Stimulated activated CD4-positive, alpha-beta T cell treated with anti-CD3 and anti-CD28 coated beads, Interleukin-2, amount 100 ng/mL, for 24 hours (primary cell): ENCODE results near the gene PLEKHG2.

Experiments used
- DNase-seq, 2 donors: peaks; one replicate each; pipeline ENCODE4 v3.0.0-alpha.2; 2020

Gene PLEKHG2

DNA sequence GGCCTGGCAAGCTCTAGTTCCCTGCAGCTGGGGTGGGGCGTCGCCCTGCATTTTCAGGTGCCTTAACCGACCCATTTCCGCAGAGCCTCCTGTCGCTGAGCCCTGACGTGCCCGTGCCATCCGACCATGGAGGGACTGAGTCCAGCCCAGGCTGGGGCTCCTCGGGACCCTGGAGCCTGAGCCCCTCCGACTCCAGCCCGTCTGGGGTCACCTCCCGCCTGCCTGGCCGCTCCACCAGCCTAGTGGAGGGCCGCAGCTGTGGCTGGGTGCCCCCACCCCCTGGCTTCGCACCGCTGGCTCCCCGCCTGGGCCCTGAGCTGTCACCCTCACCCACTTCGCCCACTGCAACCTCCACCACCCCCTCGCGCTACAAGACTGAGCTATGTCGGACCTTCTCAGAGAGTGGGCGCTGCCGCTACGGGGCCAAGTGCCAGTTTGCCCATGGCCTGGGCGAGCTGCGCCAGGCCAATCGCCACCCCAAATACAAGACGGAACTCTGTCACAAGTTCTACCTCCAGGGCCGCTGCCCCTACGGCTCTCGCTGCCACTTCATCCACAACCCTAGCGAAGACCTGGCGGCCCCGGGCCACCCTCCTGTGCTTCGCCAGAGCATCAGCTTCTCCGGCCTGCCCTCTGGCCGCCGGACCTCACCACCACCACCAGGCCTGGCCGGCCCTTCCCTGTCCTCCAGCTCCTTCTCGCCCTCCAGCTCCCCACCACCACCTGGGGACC, 4.6 kb upstream of the PLEKHG2 start:
- DNase-seq = peak; percentile 59 to 68

DNA sequence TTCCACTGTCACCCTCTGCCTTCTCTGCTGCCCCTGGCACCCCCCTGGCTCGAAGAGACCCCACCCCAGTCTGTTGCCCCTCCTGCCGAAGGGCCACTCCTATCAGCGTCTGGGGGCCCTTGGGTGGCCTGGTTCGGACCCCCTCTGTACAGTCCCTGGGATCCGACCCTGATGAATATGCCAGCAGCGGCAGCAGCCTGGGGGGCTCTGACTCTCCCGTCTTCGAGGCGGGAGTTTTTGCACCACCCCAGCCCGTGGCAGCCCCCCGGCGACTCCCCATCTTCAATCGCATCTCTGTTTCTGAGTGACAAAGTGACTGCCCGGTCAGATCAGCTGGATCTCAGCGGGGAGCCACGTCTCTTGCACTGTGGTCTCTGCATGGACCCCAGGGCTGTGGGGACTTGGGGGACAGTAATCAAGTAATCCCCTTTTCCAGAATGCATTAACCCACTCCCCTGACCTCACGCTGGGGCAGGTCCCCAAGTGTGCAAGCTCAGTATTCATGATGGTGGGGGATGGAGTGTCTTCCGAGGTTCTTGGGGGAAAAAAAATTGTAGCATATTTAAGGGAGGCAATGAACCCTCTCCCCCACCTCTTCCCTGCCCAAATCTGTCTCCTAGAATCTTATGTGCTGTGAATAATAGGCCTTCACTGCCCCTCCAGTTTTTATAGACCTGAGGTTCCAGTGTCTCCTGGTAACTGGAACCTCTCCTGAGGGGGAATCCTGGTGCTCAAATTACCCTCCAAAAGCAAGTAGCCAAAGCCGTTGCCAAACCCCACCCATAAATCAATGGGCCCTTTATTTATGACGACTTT, 3.9 kb upstream of the PLEKHG2 start:
- DNase-seq = no peak

DNA sequence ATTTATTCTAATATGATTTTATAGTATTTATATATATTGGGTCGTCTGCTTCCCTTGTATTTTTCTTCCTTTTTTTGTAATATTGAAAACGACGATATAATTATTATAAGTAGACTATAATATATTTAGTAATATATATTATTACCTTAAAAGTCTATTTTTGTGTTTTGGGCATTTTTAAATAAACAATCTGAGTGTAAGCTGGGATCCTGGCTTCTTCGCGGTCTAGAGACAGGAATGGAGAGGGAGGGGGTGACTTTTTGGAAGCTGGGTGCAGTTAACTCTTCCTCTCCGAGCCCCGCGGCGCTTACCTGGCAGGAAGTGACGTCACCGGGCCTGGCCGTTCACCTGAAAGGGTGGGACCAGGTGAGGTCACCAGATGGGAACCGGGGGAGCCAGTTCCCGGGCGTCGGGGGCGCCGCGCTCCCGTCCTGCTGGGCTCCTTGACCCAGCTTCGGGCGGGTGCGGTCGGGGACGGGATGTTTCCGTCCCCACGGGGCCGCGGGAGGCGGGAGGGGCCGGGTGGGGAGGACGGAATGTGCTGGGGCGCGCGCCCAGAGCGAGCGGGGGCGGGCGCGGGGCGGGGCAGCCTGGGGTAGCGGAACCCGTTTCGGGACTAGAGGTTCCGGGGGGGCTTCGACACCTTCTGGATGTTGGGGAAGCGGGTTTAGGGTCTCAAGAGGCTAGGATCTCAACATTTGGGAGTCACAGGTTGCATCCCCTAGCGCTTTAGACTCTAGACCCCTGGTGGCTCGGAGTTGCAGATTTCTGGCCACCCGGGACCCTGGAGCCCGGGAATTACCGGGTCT, 3.1 kb upstream of the PLEKHG2 start:
- DNase-seq = peak; percentile 73 to 83

DNA sequence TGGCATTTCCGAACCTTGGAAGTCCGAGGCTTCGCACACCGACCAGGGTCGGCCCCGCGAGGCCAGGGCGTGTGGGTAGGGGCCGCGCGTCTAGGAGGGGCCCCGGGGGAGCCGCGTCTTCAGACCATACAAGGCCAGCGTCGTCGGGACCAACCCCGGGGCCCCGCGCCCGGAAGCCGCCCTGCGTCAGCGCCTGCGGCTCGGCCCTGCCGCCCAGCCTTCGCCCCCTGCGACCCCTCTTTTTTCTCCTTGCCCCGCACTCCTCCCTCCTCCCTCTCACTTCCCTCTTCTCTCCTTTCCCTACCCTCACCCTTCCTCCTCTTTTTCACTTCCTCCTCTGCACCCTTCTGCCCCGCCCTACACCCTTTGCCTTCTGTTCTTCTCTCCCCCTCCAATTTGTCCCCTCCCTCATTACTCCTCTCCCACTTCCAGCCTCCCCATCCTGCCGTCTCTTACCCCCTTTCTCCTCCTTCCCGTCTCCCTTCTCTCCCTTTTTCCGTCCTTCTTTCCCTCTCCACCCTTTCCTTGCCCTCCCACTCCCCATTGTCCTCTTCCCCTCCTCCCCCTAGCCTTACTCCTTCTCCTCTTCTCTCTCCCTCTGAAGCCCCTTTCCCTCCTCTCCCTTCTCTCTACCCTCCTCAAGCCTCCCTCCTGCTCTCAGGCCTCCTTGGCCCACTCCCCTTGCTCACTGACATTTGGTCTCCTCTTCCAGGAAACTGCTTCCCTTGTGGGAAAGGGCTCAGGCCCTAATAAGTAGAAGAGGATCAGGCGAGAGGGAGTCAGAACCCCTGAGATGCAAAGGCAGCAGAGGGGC, 2.2 kb upstream of the PLEKHG2 start:
- DNase-seq = peak; percentile 66 to 71

DNA sequence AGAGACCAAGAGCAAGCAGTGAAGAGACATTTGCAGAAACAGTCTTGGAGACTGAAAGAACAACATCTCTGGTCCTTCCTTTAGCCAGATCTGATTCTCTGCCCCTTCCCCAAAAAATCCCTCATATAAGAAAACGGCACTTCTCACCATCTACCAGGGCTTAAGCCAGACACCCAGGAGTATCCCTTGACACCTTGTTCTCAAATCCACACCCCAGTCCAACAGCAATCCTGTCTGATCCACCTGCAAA, 1.7 kb upstream of the PLEKHG2 start:
- no peak for DNase-seq

DNA sequence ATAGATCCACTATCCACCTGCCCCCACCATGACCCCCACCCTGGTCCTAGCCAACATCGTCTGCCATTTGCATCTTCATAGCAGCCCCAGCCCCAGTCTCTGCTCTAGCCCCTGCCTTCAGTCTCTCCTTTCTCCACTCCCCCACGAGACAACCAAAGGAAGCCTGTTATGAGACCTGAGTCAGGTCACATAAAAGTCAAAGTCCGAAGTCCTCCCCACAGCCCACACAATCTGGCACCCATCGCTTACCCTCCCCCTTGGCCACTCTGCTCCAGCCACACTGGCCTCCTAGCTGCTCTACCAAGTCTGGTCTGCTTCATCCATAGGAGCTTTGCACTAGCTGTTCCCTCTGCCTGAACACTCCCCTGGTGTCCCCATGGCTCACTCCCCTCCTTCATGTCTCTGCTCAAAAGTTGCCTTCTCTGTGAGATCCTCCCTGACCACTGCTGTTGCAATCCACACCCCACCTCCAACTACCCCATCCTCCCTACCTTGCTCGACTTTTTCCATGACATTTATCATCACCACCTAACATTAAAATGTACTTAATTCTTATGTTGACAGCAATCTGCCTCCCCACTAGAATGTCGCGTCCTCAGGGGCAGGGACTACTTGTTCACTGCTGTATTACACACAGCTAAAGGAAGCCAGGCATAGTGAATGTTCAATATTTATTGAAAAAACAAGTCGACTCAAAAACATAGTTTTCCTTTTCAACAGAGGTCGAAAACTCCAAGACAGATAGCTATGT, 1.2 kb upstream of the PLEKHG2 start:
- no peak for DNase-seq

DNA sequence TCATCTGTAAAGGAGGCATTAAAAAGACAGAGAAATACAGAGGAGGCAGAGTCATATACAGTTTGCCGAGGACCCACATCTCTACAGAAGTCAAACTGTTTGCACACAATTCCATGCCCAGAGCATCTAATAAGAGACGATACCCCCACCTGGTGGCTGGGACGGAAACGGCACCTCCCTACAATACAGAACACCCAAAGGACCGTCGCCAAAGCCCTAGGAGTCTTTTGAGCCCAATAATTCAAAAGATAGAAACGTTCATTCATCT, 703 bp upstream of the PLEKHG2 start:
- DNase-seq = peak; percentile 92 to 93

DNA sequence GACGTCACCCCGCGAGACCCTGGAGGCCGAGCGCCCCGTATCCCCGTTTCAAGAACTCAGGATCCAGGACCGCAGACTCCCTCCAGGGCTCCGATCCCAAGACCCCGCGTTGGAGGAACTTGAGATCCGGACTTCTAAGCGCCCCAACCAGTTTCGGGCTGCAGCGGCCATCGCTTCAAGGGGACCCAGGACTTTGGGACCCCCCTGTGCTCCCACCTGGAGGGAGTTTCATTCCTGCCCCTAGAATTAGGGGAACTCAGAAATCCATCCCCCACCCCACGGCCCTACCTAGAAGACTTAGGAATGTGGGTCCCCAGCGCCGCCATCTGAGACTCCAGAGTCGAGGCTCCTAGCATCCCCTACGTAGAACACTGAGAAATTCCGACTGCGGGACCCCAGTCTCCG, 400 bp downstream of the PLEKHG2 start:
- no peak for DNase-seq

DNA sequence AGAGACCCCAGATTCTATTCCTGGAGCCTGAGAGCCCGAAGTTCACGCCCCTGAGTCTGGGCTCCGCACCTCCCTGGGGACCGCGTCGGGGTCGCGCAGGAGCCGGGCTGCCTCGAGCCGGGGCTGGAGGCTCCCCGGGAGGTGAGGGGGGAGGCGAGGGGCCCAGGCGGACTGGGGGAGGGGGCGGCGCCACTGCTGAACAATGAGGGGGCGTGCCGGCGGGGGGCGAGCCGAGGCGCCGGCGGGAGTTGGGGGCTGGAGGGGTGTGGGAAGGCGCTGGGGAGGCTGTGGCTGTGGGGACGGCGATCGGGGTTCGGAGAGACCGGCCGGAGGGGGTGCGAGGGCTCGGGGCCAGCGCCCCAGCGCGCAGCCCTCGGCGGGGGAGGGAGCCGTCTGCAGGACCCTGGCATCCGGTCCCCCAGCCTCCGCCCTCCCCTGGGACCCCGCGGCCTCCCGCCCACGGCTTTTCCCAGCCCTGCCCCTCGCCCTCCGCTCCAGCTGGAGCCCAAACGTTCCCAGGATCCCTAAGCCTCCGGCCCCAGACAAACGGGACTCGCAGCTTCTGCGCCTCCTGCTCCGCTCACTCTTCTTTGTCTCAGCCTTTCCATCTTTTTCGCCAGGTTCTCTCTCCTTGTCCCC, 922 bp downstream of the PLEKHG2 start:
- no peak for DNase-seq

DNA sequence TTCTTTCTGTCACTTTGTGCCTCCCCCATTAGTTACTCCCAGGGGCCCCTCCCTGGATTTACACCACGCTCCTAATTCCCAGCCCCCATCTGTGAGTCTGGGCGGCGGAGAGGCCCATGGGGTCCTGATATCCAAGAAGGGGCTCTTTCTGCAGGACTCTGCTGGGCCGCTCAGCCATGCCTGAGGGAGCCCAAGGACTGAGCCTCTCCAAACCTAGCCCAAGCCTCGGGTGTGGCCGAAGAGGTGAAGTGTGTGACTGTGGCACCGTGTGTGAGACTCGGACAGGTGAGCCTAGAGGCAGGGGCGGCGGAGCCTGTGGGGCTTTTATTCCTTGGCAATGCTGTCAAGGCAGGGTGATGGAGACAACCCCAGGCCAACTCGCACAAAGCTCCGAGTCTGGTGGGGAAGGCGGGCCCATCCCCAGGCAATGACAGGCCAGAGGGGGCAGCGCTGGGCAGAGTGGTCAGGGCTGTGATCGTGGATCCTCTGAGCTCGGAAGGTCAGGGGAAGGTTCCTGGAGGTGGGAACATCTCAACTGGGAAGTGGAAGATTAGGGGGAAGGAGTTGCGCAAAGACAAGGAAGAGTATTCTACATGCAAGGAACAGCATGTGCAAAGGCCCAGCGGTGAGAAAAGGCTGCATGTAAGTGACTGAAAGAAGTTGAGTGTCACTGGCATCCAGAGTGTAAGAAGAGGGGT, 1.6 kb downstream of the PLEKHG2 start:
- DNase-seq = no peak

DNA sequence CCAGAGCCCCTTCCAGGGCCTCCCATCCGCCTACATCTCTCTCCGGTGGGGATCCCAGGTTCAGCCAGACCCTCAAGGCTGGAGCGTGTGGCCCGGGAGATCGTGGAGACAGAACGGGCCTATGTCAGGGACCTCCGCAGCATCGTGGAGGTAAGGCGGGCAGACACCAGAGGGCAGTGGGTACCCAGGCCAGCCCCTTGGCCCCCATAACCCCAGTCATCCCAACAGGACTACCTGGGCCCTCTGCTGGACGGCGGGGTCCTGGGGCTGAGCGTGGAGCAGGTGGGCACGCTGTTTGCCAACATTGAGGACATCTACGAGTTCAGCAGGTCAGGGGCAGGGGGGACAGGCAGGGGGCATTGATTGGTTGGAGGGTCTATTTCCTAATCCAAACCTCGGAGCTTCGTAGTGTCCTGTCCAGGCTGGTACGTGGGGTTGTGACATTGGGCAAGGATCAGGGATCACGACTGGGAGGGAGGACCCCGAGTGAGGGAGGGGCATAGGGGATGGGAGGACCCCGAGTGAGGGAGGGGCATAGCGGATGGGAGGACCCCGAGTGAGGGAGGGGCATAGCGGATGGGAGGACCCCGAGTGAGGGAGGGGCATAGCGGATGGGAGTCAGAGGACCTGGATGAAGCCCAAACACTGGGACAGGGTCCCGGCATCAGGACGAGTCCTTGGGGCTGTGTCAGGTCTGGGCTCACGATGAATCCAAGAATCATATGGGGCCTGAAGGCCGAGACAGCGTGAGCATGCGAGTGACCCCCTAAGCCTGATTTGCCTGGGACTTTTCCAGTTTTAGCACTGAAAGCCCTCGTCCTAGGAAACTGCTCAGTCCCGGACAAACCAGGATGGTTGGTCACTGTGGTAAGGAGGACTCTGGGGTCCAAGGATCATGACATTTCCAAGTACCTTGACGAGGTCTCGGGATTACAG, 2.9 kb downstream of the PLEKHG2 start:
- no peak for DNase-seq

DNA sequence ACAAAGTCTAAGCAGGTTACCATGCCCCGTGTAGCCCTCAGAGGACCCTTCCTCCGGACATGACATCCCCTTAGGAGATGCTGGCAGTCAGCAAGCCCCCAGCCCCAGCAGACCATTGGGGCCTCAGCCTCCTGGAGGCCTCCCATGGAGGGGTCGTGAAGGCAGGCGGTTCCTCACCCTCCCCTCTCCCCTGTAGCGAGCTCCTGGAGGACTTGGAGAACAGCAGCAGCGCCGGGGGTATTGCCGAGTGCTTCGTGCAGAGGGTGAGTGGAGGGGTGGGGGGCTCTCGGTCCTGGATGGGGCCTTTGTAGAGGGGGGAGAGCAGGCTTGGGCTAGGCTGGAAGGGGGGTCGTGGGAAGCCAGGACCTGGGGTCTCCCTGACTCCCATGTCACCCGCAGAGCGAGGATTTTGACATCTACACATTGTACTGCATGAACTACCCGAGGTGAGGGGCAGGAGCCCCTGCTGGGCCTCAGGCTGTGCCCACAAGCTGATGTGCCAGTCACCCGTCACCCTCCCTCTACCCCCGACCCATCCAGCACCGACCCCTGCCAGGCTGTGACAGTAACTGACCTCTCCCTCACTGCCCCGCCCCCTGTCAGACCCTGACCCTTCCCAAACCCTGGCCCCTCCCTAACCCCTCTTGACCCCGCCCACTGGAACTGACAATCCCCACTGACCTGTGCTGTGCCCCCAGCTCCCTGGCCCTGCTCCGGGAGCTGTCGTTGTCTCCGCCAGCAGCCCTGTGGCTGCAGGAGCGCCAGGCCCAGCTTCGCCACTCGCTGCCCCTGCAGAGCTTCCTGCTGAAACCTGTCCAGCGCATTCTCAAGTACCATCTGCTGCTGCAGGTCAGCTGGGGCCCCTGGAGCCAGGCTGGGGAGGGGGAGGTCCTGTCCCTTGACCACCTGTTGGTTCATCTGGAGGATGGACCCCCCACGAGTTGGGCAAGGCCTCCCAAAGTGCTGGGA, 4.0 kb downstream of the PLEKHG2 start:
- no peak for DNase-seq

DNA sequence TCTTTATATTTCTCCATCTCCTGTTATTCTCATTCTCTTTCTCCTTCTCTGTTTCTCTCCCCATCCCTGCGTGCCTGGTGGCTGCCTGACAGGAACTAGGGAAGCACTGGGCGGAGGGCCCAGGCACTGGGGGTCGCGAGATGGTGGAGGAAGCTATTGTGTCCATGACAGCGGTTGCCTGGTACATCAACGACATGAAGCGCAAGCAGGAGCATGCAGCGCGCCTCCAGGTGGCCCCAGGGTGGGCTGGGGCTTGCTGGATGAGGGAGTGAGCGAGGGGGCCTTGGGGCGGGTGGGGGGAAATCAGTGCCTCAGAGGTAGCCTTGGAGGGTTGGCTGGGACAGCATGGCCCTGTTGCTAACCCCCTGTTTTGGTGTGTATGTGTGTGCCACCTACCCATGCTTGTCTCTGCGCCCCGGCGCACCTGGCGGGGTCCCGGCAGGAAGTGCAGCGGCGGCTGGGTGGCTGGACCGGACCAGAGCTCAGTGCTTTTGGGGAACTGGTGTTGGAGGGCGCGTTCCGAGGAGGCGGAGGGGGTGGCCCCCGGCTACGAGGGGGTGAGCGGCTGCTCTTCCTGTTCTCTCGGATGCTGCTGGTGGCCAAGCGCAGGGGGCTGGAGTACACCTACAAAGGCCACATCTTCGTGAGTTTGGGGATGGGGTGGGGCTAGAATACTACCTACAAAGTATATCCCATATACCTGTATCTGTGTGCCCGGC, 5.2 kb downstream of the PLEKHG2 start:
- no peak for DNase-seq

DNA sequence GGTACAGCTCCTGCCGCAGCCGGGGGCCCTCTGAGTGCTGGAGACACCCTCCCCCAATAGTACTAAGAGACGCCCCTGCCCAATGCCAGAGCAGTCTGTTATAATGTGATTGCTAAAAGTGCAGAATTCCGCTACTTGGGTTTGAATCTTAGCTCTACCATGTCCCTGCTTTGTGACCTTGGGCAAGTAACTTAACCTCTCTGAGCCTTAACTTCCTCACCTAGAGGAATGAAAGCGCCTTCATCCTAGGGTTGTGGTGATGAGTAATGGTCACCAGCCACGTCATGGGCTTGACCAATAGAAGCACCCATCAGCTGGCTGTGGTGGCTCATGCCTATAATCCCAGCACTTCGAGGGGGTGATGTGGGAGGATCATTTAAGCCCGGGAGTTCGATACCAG, 6.5 kb downstream of the PLEKHG2 start:
- DNase-seq = no peak

DNA sequence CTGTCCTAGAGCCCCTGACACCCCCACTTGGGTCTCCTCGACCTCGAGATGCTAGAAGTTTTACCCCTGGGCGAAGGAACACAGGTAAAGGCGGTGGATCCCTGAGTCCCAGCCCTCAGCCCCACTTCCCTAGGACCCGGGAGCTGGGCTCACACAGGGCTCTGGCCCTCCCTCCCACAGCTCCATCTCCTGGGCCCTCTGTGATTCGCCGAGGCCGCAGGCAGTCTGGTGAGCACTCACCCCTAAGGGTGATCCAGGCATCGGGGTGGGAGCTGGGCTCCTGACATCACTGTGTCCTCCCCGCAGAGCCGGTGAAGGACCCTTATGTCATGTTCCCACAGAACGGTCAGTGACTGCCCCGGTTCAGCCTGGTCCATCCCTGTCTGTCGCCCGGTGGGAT, 8.3 kb downstream of the PLEKHG2 start:
- DNase-seq = no peak

DNA sequence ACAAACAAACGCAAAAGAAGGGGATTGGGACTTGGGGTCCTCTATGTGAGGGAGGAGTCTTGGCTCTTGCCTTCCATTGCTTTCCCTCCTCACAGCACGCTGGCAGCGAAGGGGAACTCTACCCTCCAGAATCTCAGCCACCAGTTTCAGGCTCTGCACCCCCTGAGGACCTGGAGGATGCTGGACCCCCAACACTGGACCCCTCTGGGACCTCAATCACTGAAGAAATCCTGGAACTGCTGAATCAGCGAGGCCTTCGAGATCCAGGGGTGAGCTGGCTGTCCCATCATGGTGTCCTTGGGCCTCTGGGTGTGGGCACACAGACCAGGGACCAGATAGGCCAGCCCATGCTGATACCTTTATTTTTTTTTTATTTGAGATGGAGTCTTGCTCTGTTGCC, 9.6 kb downstream of the PLEKHG2 start:
- no peak for DNase-seq

DNA sequence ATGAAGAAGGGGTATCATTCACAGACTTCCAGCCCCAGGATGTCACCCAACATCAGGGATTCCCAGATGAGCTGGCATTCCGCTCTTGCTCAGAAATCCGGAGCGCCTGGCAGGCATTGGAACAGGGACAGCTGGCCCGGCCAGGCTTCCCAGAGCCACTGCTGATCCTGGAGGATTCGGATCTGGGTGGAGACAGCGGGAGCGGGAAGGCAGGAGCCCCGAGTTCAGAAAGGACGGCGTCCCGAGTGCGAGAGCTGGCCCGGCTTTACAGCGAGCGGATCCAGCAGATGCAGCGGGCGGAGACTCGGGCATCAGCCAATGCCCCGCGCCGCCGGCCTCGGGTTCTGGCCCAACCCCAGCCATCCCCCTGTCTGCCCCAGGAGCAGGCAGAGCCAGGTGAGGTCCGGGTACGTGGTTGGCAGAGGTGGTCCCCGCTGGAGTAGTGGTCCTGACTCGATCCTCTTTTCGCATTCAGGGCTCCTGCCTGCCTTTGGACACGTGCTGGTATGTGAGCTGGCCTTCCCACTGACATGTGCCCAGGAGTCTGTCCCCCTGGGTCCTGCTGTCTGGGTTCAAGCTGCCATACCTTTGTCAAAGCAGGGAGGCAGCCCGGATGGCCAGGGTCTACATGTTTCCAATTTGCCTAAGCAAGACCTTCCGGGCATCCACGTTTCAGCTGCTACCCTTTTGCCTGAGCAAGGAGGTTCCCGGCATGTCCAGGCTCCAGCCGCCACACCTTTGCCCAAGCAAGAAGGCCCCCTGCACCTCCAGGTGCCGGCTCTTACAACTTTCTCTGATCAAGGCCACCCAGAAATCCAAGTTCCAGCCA, 11.0 kb downstream of the PLEKHG2 start:
- no peak for DNase-seq
